Stimulated activated naive CD8-positive, alpha-beta T cell treated with anti-CD3 and anti-CD28 coated beads, Interleukin-15, amount 100 ng/mL, for 72 hours (primary cell): ENCODE measurements around the gene MYO3B.

Experiments
- ATAC-seq: fragments of 150-1000 bp; cut with Tn5 transposase; 2 replicates; pipeline ENCODE4 v1.10.0; 2021; ENCODE audit warnings: mild to moderate bottlenecking, moderate library complexity
- DNase-seq, 2 donors: peaks; one replicate each; pipeline ENCODE4 v3.0.0; 2021 to 2022
- H3K27ac Mint-ChIP-seq, 2 donors: one replicate each; pipeline ENCODE4 v1.8.0; 2022; ENCODE audit warnings: mild to moderate bottlenecking in 2 of 2, mixed read lengths in 2 of 2, moderate library complexity in 2 of 2
- H3K27me3 Mint-ChIP-seq: one replicate; pipeline ENCODE4 v1.8.0; 2022; ENCODE audit warnings: mixed read lengths
- H3K4me1 Mint-ChIP-seq: one replicate; pipeline ENCODE4 v1.8.0; 2022; ENCODE audit warnings: mild to moderate bottlenecking, mixed read lengths
- H3K4me3 Mint-ChIP-seq, 2 donors: one replicate each; pipeline ENCODE4 v1.8.0; 2022; ENCODE audit warnings: mild to moderate bottlenecking in 2 of 2, mixed read lengths in 2 of 2, moderate library complexity in 1 of 2
- H3K9me3 Mint-ChIP-seq, 2 donors: one replicate each; pipeline ENCODE4 v1.8.0; 2022; ENCODE audit warnings: mixed read lengths in 2 of 2

MYO3B gene

GRCh38 chr2:170354855-170355780 is 177.2 kb downstream of the MYO3B start:
- H3K27ac Mint-ChIP-seq = no peak overlapping the region
- H3K27me3 Mint-ChIP-seq = no peaks in the 10 kb centered on the region
- DNase-seq (no peak), ATAC-seq (peak; percentile 61)
- H3K4me3 Mint-ChIP-seq = no peak overlapping the region
- no peaks in the 10 kb centered on the region for H3K9me3 Mint-ChIP-seq
- H3K4me1 Mint-ChIP-seq = peaks cover 19% of the 10 kb centered on the region

GRCh38 chr2:170359466-170359865 is 181.5 kb downstream of the MYO3B start:
- no peak overlapping the region for H3K4me3 Mint-ChIP-seq
- H3K27ac Mint-ChIP-seq = no peak overlapping the region
- no peaks in the 10 kb centered on the region for H3K9me3 Mint-ChIP-seq
- DNase-seq (no peak), ATAC-seq (no peak)
- no peaks in the 10 kb centered on the region for H3K27me3 Mint-ChIP-seq
- peaks cover 34% of the 10 kb centered on the region for H3K4me1 Mint-ChIP-seq

- ATAC-seq = peak; percentile 18
- no peaks in the 10 kb centered on the region for H3K9me3 Mint-ChIP-seq
- no peak for DNase-seq
- H3K27me3 Mint-ChIP-seq = peaks cover 11% of the 10 kb centered on the region
- no peak overlapping the region for H3K4me3 Mint-ChIP-seq
- H3K27ac Mint-ChIP-seq = no peak overlapping the region
- H3K4me1 Mint-ChIP-seq = peaks cover 23% of the 10 kb centered on the region
Measured at GRCh38 chr2:170360546-170361089, 182.7 kb downstream of the MYO3B start.

- Mint-ChIP-seq H3K27ac (no peak overlapping the region), H3K27me3 (peaks cover 18% of the 10 kb centered on the region), H3K4me1 (peaks cover 23% of the 10 kb centered on the region), H3K9me3 (no peaks in the 10 kb centered on the region), H3K4me3 (peak overlapping the region in 1 of 2 donors; percentile 6)
- ATAC-seq (peak; percentile 81), DNase-seq (peak; percentile 45 to 59)
Measured at GRCh38 chr2:170361090-170361936, 183.4 kb downstream of the MYO3B start.

GRCh38 chr2:170362313-170362870 is 184.4 kb downstream of the MYO3B start:
- Mint-ChIP-seq H3K4me3 (peak overlapping the region in 1 of 2 donors; percentile 36), H3K9me3 (no peaks in the 10 kb centered on the region), H3K27ac (peak overlapping the region in 1 of 2 donors; percentile 62), H3K4me1 (peaks cover 23% of the 10 kb centered on the region), H3K27me3 (peaks cover 28% of the 10 kb centered on the region)
- no peak for DNase-seq
- peak; percentile 28 for ATAC-seq

- DNase-seq = no peak
- Mint-ChIP-seq H3K27ac (no peak overlapping the region), H3K4me3 (peak overlapping the region in 1 of 2 donors; percentile 20), H3K27me3 (peaks cover 28% of the 10 kb centered on the region), H3K9me3 (no peaks in the 10 kb centered on the region), H3K4me1 (peaks cover 28% of the 10 kb centered on the region)
- ATAC-seq = peak; percentile 78
Measured at GRCh38 chr2:170362871-170363631, 185.1 kb downstream of the MYO3B start.

- Mint-ChIP-seq H3K4me3 (no peak overlapping the region), H3K4me1 (peaks cover 44% of the 10 kb centered on the region), H3K27ac (no peak overlapping the region), H3K9me3 (no peaks in the 10 kb centered on the region), H3K27me3 (peaks cover 28% of the 10 kb centered on the region)
- no peak for DNase-seq
- ATAC-seq = no peak
Measured at GRCh38 chr2:170365003-170365402, 187.1 kb downstream of the MYO3B start.

GRCh38 chr2:170365686-170366085 is 187.7 kb downstream of the MYO3B start:
- ATAC-seq (no peak), DNase-seq (no peak)
- Mint-ChIP-seq H3K4me1 (peaks cover 51% of the 10 kb centered on the region), H3K9me3 (no peaks in the 10 kb centered on the region), H3K27me3 (peaks cover 28% of the 10 kb centered on the region), H3K27ac (no peak overlapping the region), H3K4me3 (no peak overlapping the region)

- H3K4me1 Mint-ChIP-seq = peaks cover 41% of the 10 kb centered on the region
- ATAC-seq = peak; percentile 70
- no peak for DNase-seq
- no peaks in the 10 kb centered on the region for H3K9me3 Mint-ChIP-seq
- H3K27ac Mint-ChIP-seq = no peak overlapping the region
- peak overlapping the region; percentile 38 to 62 for H3K4me3 Mint-ChIP-seq
- peaks cover 42% of the 10 kb centered on the region for H3K27me3 Mint-ChIP-seq
Measured at GRCh38 chr2:170368370-170368769, 190.4 kb downstream of the MYO3B start.

- DNase-seq (no peak), ATAC-seq (no peak)
- Mint-ChIP-seq H3K4me1 (peaks cover 43% of the 10 kb centered on the region), H3K27ac (no peak overlapping the region), H3K4me3 (no peak overlapping the region), H3K27me3 (peaks cover 50% of the 10 kb centered on the region), H3K9me3 (no peaks in the 10 kb centered on the region)
Measured at GRCh38 chr2:170369228-170369627, 191.3 kb downstream of the MYO3B start.

- Mint-ChIP-seq H3K27me3 (peaks cover 49% of the 10 kb centered on the region), H3K4me3 (no peak overlapping the region), H3K27ac (no peak overlapping the region), H3K4me1 (peaks cover 46% of the 10 kb centered on the region), H3K9me3 (no peaks in the 10 kb centered on the region)
- DNase-seq = no peak
- ATAC-seq = no peak
Measured at GRCh38 chr2:170369894-170370293, 191.9 kb downstream of the MYO3B start.

GRCh38 chr2:170371231-170371998 is 193.5 kb downstream of the MYO3B start:
- peaks cover 35% of the 10 kb centered on the region for H3K27me3 Mint-ChIP-seq

GRCh38 chr2:170375192-170375591 is 197.2 kb downstream of the MYO3B start:
- Mint-ChIP-seq H3K27ac (no peak overlapping the region), H3K4me1 (peaks cover 33% of the 10 kb centered on the region), H3K27me3 (peaks cover 40% of the 10 kb centered on the region), H3K9me3 (no peaks in the 10 kb centered on the region), H3K4me3 (peak overlapping the region in 1 of 2 donors; percentile 3)
- ATAC-seq (no peak), DNase-seq (no peak)

More at GRCh38 chr2:170371231-170371998, 193.5 kb downstream of the MYO3B start:
- ATAC-seq (peak; percentile 51), DNase-seq (no peak)
- Mint-ChIP-seq H3K27ac (no peak overlapping the region), H3K4me1 (peaks cover 56% of the 10 kb centered on the region), H3K4me3 (peak overlapping the region; percentile 34 to 48), H3K9me3 (no peaks in the 10 kb centered on the region)
